MCF 10A (cell line): ENCODE results near the gene NINJ2. TPM values are rescaled to one million over a fixed set of nuclear protein-coding genes. Genes with fewer than 3 reads are reported as not detected.

Source experiments
- BruUV-seq: library from RNA; stranded (reverse); fragments of 400-500 nt; replicated peaks from 2 replicates; lab custom pipeline; 2021; lab: Mats Ljungman, UMichigan
- CTCF ChIA-PET: fragments of 300-600 bp; sonication (Branson Sonifier 250); formaldehyde crosslinking; extraction: SDS; loops from one replicate; lab custom pipeline; 2021; ENCODE audit warnings: antibody characterized with exemption, inconsistent platforms; lab: Yijun Ruan, JAX
- POLR2A ChIA-PET: fragments of 300-600, 350-650 bp; sonication (Branson Sonifier 250); formaldehyde crosslinking; extraction: SDS; loops from one replicate; lab custom pipeline; 2020; ENCODE audit warnings: antibody characterized with exemption, inconsistent platforms; lab: Yijun Ruan, JAX
- DNase-seq: peaks from one replicate; pipeline ENCODE4 v3.0.0-alpha.2; 2018; ENCODE audit not compliant: unreplicated experiment
- H3K27ac Mint-ChIP-seq: one replicate; pipeline ENCODE4 v1.8.0; 2022; ENCODE audit warnings: mild to moderate bottlenecking, low read depth, mixed read lengths; ENCODE audit not compliant: unreplicated experiment
- H3K27me3 Mint-ChIP-seq: one replicate; pipeline ENCODE4 v1.8.0; 2022; ENCODE audit warnings: mixed read lengths; ENCODE audit not compliant: insufficient read depth, unreplicated experiment
- H3K36me3 Mint-ChIP-seq: one replicate; pipeline ENCODE4 v1.8.0; 2022; ENCODE audit warnings: mild to moderate bottlenecking, moderate library complexity, mixed read lengths; ENCODE audit not compliant: insufficient read depth, unreplicated experiment
- H3K4me1 Mint-ChIP-seq: one replicate; pipeline ENCODE4 v1.8.0; 2022; ENCODE audit warnings: mixed read lengths; ENCODE audit not compliant: insufficient read depth, unreplicated experiment
- H3K4me3 Mint-ChIP-seq: one replicate; pipeline ENCODE4 v1.8.0; 2022; ENCODE audit warnings: mild to moderate bottlenecking, moderate library complexity, mixed read lengths; ENCODE audit not compliant: unreplicated experiment
- H3K9me3 Mint-ChIP-seq: one replicate; pipeline ENCODE4 v1.8.0; 2022; ENCODE audit warnings: mixed read lengths; ENCODE audit not compliant: unreplicated experiment
- intact Hi-C: fragments of 100-400 bp; cut with micrococcal nuclease; formaldehyde crosslinking; loops from 2 replicates; pipeline ENCODE4 v1.14.1; 2022
- total RNA-seq: library from RNA; stranded (reverse); gene quantifications from 2 replicates; pipeline ENCODE4 v1.2.3, GENCODE V29; 2022
- TF ChIP-seq, protein P1 (sequence below): fragments of 200-600 bp; IDR thresholded peaks from one replicate; pipeline ENCODE4 v1.8.0; 2022; ENCODE audit warnings: antibody characterized with exemption, mild to moderate bottlenecking; ENCODE audit not compliant: unreplicated experiment

Gene NINJ2
- total RNA-seq, 1 experiment from 2014 or later = not detected

DNA sequence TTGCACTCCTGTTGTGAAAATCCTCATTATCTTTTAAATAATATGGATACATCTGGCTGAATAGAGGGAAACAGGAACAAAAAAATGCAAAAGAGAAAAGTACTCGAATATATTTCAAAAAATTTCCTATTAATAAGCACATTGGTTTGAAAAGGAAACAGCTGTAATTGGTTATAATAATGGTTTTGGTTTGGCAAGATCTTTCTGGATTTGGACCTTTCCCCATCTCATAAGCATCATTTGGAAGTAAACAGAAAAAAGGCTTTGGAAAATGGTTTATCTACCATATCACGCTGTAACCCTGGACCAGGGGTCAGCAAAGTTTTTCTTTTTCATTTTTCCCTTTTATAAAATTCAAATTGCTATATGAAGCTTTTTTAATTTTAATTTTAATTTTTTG lies 2.8 kb upstream of the NINJ2 start:
- H3K4me1 Mint-ChIP-seq = peaks cover 8% of the 10 kb centered on the region
- H3K4me3 Mint-ChIP-seq = no peak overlapping the region
- no peaks in the 10 kb centered on the region for H3K9me3 Mint-ChIP-seq
- no peaks in the 10 kb centered on the region for H3K27me3 Mint-ChIP-seq
- H3K27ac Mint-ChIP-seq = no peak overlapping the region
- ChIA-PET POLR2A (interaction anchor here (0.6 kb wide), 2 partner anchors 86 to 249 kb away, joined by 3 to 4 read pairs; no protein-coding TSS in a partner anchor), CTCF (interaction anchor here (0.7 to 1.0 kb wide), 4 partner anchors 22 to 517 kb away, joined by 3 to 5 read pairs (median 4); no protein-coding TSS in a partner anchor)
- no peaks in the 10 kb centered on the region for H3K36me3 Mint-ChIP-seq
- BruUV-seq = no TSS peak
- no peak for DNase-seq
- TF ChIP-seq, protein P1, sequence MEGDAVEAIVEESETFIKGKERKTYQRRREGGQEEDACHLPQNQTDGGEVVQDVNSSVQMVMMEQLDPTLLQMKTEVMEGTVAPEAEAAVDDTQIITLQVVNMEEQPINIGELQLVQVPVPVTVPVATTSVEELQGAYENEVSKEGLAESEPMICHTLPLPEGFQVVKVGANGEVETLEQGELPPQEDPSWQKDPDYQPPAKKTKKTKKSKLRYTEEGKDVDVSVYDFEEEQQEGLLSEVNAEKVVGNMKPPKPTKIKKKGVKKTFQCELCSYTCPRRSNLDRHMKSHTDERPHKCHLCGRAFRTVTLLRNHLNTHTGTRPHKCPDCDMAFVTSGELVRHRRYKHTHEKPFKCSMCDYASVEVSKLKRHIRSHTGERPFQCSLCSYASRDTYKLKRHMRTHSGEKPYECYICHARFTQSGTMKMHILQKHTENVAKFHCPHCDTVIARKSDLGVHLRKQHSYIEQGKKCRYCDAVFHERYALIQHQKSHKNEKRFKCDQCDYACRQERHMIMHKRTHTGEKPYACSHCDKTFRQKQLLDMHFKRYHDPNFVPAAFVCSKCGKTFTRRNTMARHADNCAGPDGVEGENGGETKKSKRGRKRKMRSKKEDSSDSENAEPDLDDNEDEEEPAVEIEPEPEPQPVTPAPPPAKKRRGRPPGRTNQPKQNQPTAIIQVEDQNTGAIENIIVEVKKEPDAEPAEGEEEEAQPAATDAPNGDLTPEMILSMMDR = no peak
- intact Hi-C loops = no loop called here

DNA sequence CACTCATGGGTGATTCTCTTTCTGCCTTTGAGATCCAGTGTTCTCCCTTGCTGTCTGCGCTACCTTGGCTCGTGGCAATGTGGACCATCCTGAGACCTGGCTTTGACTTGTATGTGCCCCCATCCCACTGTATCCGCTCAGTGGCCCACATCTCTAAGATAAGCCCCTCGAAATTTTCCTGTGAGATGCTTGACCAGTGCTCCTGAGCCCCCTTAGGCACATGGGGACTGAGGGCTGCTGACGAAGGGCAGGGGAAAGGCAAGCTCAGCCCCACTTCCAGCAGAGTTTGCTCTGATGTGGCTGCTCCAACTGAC lies 1.5 kb upstream of the NINJ2 start:
- no peak overlapping the region for H3K27ac Mint-ChIP-seq
- ChIA-PET POLR2A (no interaction called here), CTCF (interaction anchor here (0.6 kb wide), 1 partner anchor 247 kb away, joined by 3 read pairs; no protein-coding TSS in a partner anchor)
- H3K27me3 Mint-ChIP-seq = no peaks in the 10 kb centered on the region
- no peak overlapping the region for H3K4me3 Mint-ChIP-seq
- peaks cover 8% of the 10 kb centered on the region for H3K4me1 Mint-ChIP-seq
- H3K36me3 Mint-ChIP-seq = no peaks in the 10 kb centered on the region
- H3K9me3 Mint-ChIP-seq = no peaks in the 10 kb centered on the region
- no TSS peak for BruUV-seq
- TF ChIP-seq, protein P1 = no peak
- DNase-seq = no peak
- intact Hi-C loops = no loop called here

DNA sequence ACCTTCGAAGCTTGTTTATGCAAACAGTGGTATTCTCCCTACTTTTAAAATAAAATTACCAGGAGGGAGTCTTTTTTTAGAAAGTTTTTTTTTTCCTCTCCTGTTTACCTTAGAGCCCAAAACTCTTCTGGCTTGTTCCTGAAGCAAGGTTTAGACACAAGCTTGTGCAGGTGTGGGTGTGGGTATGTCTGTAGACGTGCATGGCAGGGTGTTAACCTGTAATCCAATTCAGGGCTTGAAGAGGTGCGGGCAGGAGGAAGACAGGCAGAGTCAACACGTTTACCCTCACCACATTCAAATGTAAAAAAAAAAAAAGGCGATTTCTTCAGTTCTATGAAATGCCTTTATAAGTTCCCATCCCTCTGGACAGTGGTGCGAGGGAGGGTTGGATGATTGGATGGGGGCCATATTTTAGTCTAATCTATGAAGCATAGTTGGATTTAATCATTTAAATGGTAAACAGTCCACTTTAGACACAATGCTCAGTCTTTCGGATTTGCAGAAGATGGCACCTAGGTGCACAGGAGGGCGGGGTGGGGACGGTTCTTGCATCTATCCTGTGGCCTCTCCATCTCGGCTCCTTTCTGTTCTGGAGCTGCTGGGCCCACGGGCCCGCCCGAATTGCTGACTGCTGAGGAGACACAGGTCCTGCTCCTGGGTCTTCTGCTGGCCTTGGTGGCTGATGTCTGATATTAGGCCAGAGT lies 982 bp upstream of the NINJ2 start:
- Mint-ChIP-seq H3K9me3 (no peaks in the 10 kb centered on the region), H3K4me3 (no peak overlapping the region), H3K27me3 (no peaks in the 10 kb centered on the region), H3K4me1 (peaks cover 8% of the 10 kb centered on the region), H3K27ac (no peak overlapping the region), H3K36me3 (no peaks in the 10 kb centered on the region)
- intact Hi-C loops = no loop called here
- no TSS peak for BruUV-seq
- CTCF ChIA-PET = interaction anchor here (0.7 kb wide), 1 partner anchor 17 kb away, joined by 3 read pairs; no protein-coding TSS in a partner anchor
- no peak for DNase-seq
- TF ChIP-seq, protein P1 = no peak
- POLR2A ChIA-PET = no interaction called here

DNA sequence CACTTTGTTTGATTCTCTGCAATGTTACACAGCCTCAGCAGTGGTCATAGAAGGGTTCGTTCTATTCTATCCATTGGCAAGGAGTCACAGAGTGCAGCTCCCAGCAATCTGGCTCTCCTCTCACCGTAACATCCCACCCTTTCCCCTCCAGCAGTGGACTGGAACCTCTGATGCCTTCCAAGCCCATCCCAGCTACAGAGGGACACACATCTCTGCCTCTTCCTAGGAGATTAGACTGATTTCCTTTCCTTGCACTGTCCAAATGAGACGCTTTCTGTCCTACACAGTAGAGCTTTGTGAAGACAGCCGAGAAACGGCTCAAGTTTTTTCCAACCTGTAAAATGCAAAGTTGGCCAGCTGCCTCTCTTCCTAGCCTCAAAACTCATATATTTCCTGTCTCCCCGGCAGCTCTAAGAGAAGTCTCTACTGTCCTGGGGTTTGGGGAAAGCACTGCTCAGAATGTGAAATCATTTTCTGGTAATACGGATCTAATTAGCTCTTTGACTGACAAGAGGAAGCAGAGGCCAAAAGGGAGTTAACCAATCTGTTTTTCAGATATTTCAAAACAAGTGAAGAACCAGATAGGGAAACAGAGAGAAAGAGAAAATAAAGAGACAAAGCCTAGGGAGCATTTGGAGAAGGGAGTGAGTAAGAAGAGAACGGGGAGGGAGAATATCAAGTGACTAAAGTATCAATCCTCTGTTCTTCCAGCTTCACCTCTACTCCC lies 516 bp downstream of the NINJ2 start:
- H3K4me3 Mint-ChIP-seq = no peak overlapping the region
- intact Hi-C loops = no loop called here

More for the DNA sequence above, 516 bp downstream of the NINJ2 start:
- Mint-ChIP-seq H3K27ac (no peak overlapping the region), H3K4me1 (peaks cover 8% of the 10 kb centered on the region), H3K36me3 (no peaks in the 10 kb centered on the region), H3K27me3 (no peaks in the 10 kb centered on the region), H3K9me3 (no peaks in the 10 kb centered on the region)
- ChIA-PET POLR2A (interaction anchor here (0.8 to 0.9 kb wide), 2 partner anchors 11 to 64 kb away, joined by 3 read pairs; no protein-coding TSS in a partner anchor), CTCF (no interaction called here)
- DNase-seq = no peak
- BruUV-seq = no TSS peak
- TF ChIP-seq, protein P1 = no peak
